Fibroblast of skin of left biceps (primary cell): ENCODE results near the gene CFAP97.
"Not testable (repeated sequence)": the region's sequence is repeated elsewhere in the genome, so short reads cannot be mapped to it uniquely, and the experiment has no call there.

Experiments
- DNase-seq, 2 experiments: peaks; one replicate each; pipeline ENCODE4 v3.0.0-alpha.2; 2013; ENCODE audit warnings: low read depth in 2 of 2

Gene CFAP97

GRCh38 chr4:185203486-185204237 is at the start of gene CFAP97:
Gene CFAP97 (minus strand): TSS chr4:185204000. CDS start chr4:185191196, 12,804 bp downstream.
- DNase-seq = peak; percentile 81 to 82

DNA sequence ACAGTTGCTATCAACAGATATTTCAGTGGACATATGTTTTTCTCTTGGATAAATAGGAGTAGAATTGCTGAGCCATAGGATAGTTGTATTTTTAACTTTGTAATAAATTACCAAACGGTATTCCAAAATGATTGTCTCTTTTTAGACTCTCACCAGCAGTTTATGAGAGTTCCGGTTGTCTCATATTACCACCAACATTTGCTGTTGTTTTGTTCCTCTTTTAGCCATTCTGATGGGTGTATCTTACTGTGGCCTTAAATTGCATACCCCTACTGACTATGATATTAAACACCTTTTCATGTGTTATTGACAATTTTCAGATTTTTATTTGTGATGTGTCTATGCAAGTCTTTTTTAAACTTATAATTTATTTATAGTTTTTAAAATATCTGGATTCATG is 45.3 kb upstream of the CFAP97 start:
- DNase-seq = no peak

DNA sequence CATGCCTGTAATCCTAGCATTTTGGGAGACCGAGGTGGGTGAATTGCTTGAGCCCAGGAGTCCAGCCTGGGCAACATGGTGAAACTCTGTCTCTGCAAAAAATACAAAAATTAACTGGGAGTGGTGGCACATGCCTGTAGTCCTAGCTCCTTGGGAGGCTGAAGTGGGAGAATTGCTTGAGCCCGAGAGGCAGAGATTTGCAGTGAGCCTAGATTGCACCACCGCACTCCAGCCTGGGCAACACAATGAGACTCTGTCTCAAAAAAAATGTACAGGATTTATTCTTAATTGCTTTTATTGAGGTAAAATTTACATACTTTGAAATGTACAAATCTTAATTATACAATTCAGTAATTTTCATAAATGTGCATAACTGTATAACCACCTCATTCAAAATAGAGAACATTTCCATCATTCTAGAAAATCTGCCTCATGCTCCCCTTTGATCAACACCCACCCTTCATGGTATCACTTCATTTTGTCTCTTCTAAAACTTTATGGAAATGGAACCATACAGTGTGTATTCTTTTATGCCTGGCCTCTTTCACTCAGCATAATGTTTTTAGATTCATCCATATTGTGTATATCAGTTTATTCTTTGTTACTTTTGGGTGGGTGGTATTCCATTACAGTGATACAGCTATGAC is 44.7 kb upstream of the CFAP97 start:
- no peak for DNase-seq

DNA sequence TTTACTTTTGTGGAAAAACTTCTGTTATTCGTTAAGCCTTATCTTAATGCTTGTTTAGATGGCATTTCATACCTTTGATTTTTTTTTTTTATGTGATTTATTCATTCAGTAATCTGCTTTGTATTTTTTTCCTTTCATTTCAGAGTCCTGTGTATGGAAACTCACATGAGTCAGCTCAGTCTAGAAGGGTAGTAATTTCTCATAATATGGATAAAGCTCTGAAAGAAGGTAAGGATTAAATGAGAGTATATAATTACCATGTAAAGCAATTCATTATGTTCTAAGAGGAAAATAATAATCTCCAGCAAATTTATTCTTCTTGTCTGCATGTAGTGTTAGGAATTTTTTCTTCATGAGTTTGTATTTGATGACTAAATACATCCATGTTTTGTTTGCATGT is 43.4 kb upstream of the CFAP97 start:
- no peak for DNase-seq

GRCh38 chr4:185246453-185246852 is 42.7 kb upstream of the CFAP97 start:
- no peak for DNase-seq

DNA sequence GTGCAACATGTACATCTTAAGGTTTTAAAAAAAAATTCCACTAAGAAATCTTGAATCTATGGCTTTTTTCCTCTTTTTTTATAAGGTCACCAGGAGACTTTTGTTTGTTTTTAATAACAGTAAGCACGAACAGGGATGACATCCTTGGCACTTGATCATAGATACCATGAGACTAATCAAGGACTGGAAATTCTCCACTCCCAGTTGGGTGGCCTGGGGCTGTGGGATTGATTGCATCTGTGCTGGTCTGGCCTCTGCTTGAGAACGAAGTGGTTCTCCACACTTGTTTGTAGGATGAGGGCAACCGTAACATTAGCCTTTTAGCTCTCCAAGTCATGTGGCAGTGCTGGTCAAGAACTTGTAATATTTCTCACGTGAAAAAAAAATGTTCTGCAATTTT is 41.0 kb upstream of the CFAP97 start:
- DNase-seq = no peak

GRCh38 chr4:185243879-185244278 is 40.1 kb upstream of the CFAP97 start:
- DNase-seq = no peak

GRCh38 chr4:185242749-185243533 is 39.1 kb upstream of the CFAP97 start:
- DNase-seq = no peak

GRCh38 chr4:185240486-185240885 is 36.7 kb upstream of the CFAP97 start:
- DNase-seq = not testable (repeated sequence)

DNA sequence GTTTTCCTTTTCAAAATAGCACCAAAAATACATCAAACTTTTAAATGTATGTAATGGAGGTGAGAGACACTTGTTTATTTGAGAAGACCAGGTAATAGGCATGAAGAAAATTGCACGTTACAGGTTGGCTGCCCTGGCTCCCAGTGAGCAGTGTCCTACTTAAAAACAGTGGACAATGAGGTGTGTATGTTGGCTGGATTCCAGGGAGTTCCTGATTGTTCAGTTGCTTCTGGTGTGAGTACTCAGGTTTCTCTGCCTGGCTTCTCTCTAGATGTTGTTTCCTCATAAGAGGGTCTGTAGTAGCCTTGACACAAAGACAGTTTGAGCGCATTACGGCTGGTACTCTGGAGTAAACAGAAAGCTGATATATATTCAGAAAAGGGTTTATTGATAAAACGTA is 35.0 kb upstream of the CFAP97 start:
- DNase-seq = no peak

GRCh38 chr4:185238215-185238681 is 34.4 kb upstream of the CFAP97 start:
- peak; percentile 36 to 41 for DNase-seq

- DNase-seq = no peak
These were observed 33.4 kb upstream of the CFAP97 start for GRCh38 chr4:185237175-185237574.

- no peak for DNase-seq
These were observed 32.2 kb upstream of the CFAP97 start for GRCh38 chr4:185235843-185236503.

- no peak for DNase-seq
These were observed 31.5 kb upstream of the CFAP97 start for GRCh38 chr4:185235119-185235842.

DNA sequence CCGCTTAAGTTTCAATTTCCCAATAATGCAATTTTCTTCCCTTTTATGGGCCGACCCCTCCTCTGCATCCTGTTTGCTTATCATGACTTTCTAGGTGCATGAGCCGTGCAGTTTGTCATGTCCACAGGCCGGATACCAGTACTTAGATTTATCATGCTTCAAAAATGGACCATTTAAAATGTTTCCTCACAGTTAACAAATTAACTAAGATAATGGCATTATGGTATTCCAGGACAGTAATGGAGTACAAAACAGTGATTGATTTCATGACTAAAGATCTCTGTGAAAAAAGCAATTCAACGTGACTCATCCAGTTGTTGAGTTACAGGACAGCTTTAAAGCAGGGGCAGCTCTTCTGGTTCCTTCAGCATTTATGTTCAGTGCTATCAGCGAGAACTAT is 28.6 kb upstream of the CFAP97 start:
- no peak for DNase-seq

- no peak for DNase-seq
These were observed 25.4 kb upstream of the CFAP97 start for GRCh38 chr4:185229021-185229818.

GRCh38 chr4:185227713-185228278 is 24.0 kb upstream of the CFAP97 start:
- DNase-seq = no peak

- no peak for DNase-seq
These were observed 23.3 kb upstream of the CFAP97 start for GRCh38 chr4:185227131-185227551.

DNA sequence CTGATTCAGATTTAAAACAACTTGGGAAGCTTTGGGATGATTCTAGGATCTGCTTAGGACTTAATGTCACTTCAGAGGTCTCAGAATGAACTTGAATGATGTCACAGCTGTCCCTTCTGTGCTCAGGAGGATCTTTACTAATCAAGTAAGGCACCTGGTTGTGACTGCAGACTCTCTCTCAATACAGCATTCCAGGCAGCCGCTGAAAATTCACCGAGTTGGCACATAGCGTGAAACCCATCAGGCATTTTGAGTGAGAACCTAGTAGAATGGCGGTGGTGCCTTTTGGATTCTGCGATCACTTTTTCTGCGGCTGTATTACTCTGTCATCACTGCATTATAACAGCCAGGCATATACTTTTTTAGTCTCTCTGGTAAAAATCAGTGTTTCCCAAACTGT is 22.1 kb upstream of the CFAP97 start:
- DNase-seq = no peak

- no peak for DNase-seq
These were observed 20.8 kb upstream of the CFAP97 start for GRCh38 chr4:185224597-185224996.
